Vagina (tissue), 2 donors: ENCODE measurements around the gene SZT2.

Experiments used
- POLR2A ChIP-seq, 2 donors: fragments of 450-650 bp; IDR thresholded peaks; one replicate each; pipeline ENCODE4 v1.6.1; 2017; ENCODE audit warnings: antibody characterized with exemption in 2 of 2, mild to moderate bottlenecking in 2 of 2, moderate library complexity in 2 of 2
- POLR2AphosphoS5 ChIP-seq, 2 donors: sonication (generic); formaldehyde crosslinking; IDR thresholded peaks; one replicate each; pipeline ENCODE4 v1.9.0; 2017; ENCODE audit warnings: antibody characterized with exemption in 2 of 2, mild to moderate bottlenecking in 2 of 2, low read depth in 1 of 2; ENCODE audit not compliant: insufficient read depth in 1 of 2
- TF ChIP-seq, protein P1 (sequence below), 3 experiments: fragments of 450-650 bp in 2 of 3; fragments of 200-600 bp in 1 of 3; sonication (generic) in 1 of 3; IDR thresholded peaks; one replicate each; pipeline ENCODE4 v1.5.1; 2017 to 2019; ENCODE audit warnings: antibody characterized with exemption in 3 of 3, mild to moderate bottlenecking in 2 of 3, moderate library complexity in 2 of 3

DNA sequence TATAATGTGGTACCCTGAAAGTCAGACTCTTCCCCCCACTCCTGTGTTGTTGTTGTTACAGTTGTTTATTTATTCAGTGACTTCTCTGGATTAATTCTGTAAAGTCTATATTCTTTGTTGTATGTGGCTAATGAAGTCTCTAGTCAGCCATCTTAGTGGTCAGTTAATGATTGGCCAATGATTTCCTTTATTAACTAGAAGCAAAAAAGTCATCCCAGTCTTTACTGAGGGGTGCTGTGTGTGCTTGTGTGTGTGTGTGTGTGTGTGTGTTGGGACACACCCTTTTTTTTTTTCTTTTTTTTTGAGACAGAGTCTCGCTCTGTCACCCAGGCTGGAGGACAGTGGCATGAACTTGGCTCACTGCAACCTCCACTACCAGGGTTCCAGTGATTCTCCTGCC is 101.4 kb downstream of the SZT2 start:
- TF ChIP-seq, protein P1, sequence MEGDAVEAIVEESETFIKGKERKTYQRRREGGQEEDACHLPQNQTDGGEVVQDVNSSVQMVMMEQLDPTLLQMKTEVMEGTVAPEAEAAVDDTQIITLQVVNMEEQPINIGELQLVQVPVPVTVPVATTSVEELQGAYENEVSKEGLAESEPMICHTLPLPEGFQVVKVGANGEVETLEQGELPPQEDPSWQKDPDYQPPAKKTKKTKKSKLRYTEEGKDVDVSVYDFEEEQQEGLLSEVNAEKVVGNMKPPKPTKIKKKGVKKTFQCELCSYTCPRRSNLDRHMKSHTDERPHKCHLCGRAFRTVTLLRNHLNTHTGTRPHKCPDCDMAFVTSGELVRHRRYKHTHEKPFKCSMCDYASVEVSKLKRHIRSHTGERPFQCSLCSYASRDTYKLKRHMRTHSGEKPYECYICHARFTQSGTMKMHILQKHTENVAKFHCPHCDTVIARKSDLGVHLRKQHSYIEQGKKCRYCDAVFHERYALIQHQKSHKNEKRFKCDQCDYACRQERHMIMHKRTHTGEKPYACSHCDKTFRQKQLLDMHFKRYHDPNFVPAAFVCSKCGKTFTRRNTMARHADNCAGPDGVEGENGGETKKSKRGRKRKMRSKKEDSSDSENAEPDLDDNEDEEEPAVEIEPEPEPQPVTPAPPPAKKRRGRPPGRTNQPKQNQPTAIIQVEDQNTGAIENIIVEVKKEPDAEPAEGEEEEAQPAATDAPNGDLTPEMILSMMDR (IDR thresholded peaks at IDR 0.05) = no peak
- TF ChIP-seq POLR2A (IDR thresholded peaks at IDR 0.05) (no peak), POLR2AphosphoS5 (IDR thresholded peaks at IDR 0.05; ENCODE audit: insufficient read depth in 1 of 2, low read depth in 1 of 2) (no peak)
